KBM-7 (cell line): ENCODE data around the gene C2orf72.
"Not testable (repeated sequence)": the region's sequence is repeated elsewhere in the genome, so short reads cannot be mapped to it uniquely, and the experiment has no call there.

Experiments
- DNase-seq: peaks from one replicate; pipeline ENCODE4 v3.0.0-alpha.2; 2015
- in situ Hi-C: fragments of 300-500 bp; cut with MboI; formaldehyde crosslinking; loops from 2 replicates; pipeline ENCODE4 v1.14.3; 2020; ENCODE audit warnings: low sequenced_read_pairs, low pct_unique_long_range_greater_than_20kb, mixed read lengths

C2orf72 gene

GRCh38 chr2:231058761-231059550 is 21.6 kb downstream of the C2orf72 start:
- in situ Hi-C loops: no loop called here
- DNase-seq: no peak

GRCh38 chr2:231059756-231060155 is 22.4 kb downstream of the C2orf72 start:
- in situ Hi-C loops: no loop called here
- no peak for DNase-seq

- in situ Hi-C loops: no loop called here
- no peak for DNase-seq
Measured at GRCh38 chr2:231062776-231063175, 25.5 kb downstream of the C2orf72 start.

GRCh38 chr2:231063347-231063746 is 26.0 kb downstream of the C2orf72 start:
- in situ Hi-C loops: no loop called here
- no peak for DNase-seq

- in situ Hi-C loops: no loop called here
- no peak for DNase-seq
Measured at GRCh38 chr2:231065966-231066365, 28.6 kb downstream of the C2orf72 start.

GRCh38 chr2:231067531-231067930 is 30.2 kb downstream of the C2orf72 start:
- DNase-seq, in situ Hi-C loops: not testable (repeated sequence)

GRCh38 chr2:231068525-231069222 is 31.4 kb downstream of the C2orf72 start:
- no peak for DNase-seq
- in situ Hi-C loops: no loop called here

- in situ Hi-C loops: no loop called here
- DNase-seq: no peak
Measured at GRCh38 chr2:231069379-231070054, 32.2 kb downstream of the C2orf72 start.

GRCh38 chr2:231084565-231084964 is 47.2 kb downstream of the C2orf72 start:
- no peak for DNase-seq
- in situ Hi-C loops: no loop called here

- in situ Hi-C loops: no loop called here
- DNase-seq: no peak
Measured at GRCh38 chr2:231088754-231089153, 51.4 kb downstream of the C2orf72 start.

- in situ Hi-C loops: no loop called here
Measured at GRCh38 chr2:231093933-231094332, 56.6 kb downstream of the C2orf72 start.

GRCh38 chr2:231094736-231095346 is 57.5 kb downstream of the C2orf72 start:
- DNase-seq: no peak
- in situ Hi-C loops: no loop called here

More at GRCh38 chr2:231093933-231094332, 56.6 kb downstream of the C2orf72 start:
- DNase-seq: no peak
